CD4-positive, CD25-positive, alpha-beta regulatory T cell (primary cell): Measurements from ENCODE around the gene APOA5. TPM values are rescaled to one million over a fixed set of nuclear protein-coding genes. Genes with fewer than 3 reads are reported as not detected.

Experiments
- ATAC-seq, 2 donors: fragments of 150-1000 bp; cut with Tn5 transposase; one replicate each; pipeline ENCODE4 v1.10.0; 2021; ENCODE audit warnings: low read depth in 2 of 2, moderate number of reproducible peaks in 2 of 2, moderate library complexity in 1 of 2
- DNase-seq, 3 donors: peaks; one replicate each; pipeline versions ENCODE4 v3.0.0 to v3.0.0-alpha.2; 2012 to 2022; ENCODE audit warnings: mixed read lengths in 1 of 3
- H3K27ac ChIP-seq: one replicate; pipeline ENCODE4 v1.7.0; 2013; ENCODE audit warnings: mild to moderate bottlenecking, low read length; ENCODE audit not compliant: insufficient read depth, poor library complexity, severe bottlenecking
- H3K27me3 ChIP-seq: one replicate; pipeline ENCODE4 v1.7.0; 2013; ENCODE audit warnings: low read length; ENCODE audit not compliant: control insufficient read depth, insufficient read depth
- H3K36me3 ChIP-seq: one replicate; pipeline ENCODE4 v1.7.0; 2013; ENCODE audit warnings: mild to moderate bottlenecking, low read length, moderate library complexity; ENCODE audit not compliant: control insufficient read depth, insufficient read depth
- H3K4me1 ChIP-seq: 2 replicates; pipeline ENCODE4 v1.7.0; 2013; ENCODE audit warnings: mild to moderate bottlenecking, low read length; ENCODE audit not compliant: insufficient read depth, control insufficient read depth, poor library complexity, severe bottlenecking
- H3K4me3 ChIP-seq: one replicate; pipeline ENCODE4 v1.7.0; 2013; ENCODE audit warnings: low read depth, mild to moderate bottlenecking, low read length, moderate library complexity
- H3K9me3 ChIP-seq, 2 experiments: 1 replicate in 1 of 2; 2 replicates in 1 of 2; pipeline ENCODE4 v1.7.0; 2013; ENCODE audit warnings: low read length in 2 of 2, mild to moderate bottlenecking in 1 of 2, moderate library complexity in 1 of 2; ENCODE audit not compliant: control insufficient read depth in 2 of 2
- H3K27ac Mint-ChIP-seq, 3 donors: one replicate each; pipeline ENCODE4 v1.8.0; 2020 to 2022; ENCODE audit warnings: mild to moderate bottlenecking in 3 of 3, mixed read lengths in 3 of 3, moderate library complexity in 2 of 3
- H3K27me3 Mint-ChIP-seq: one replicate; pipeline ENCODE4 v1.8.0; 2022; ENCODE audit warnings: mild to moderate bottlenecking, mixed read lengths
- H3K36me3 Mint-ChIP-seq: one replicate; pipeline ENCODE4 v1.8.0; 2020; ENCODE audit warnings: mixed read lengths
- H3K4me1 Mint-ChIP-seq, 4 donors: one replicate each; pipeline ENCODE4 v1.8.0; 2020 to 2022; ENCODE audit warnings: mixed read lengths in 4 of 4, mild to moderate bottlenecking in 1 of 4
- H3K4me3 Mint-ChIP-seq, 4 donors: one replicate each; pipeline ENCODE4 v1.8.0; 2020 to 2022; ENCODE audit warnings: mild to moderate bottlenecking in 4 of 4, mixed read lengths in 4 of 4, moderate library complexity in 3 of 4
- H3K9me3 Mint-ChIP-seq, 7 donors: one replicate each; pipeline ENCODE4 v1.8.0; 2020 to 2022; ENCODE audit warnings: mixed read lengths in 7 of 7, mild to moderate bottlenecking in 3 of 7, moderate library complexity in 2 of 7
- polyA plus RNA-seq, 4 donors: library from polyadenylated mRNA; unstranded; fragments of 300-500 nt; fragmentation: Illumina TruSeq; gene quantifications; one replicate each; pipeline ENCODE4 v1.2.3, GENCODE V29; 2021
- total RNA-seq: library from RNA; stranded (reverse); gene quantifications from one replicate; pipeline ENCODE4 v1.2.3, GENCODE V29; 2022

The APOA5 gene
- total and polyA plus RNA-seq, 5 donors from 2014 or later, result not detected

DNA sequence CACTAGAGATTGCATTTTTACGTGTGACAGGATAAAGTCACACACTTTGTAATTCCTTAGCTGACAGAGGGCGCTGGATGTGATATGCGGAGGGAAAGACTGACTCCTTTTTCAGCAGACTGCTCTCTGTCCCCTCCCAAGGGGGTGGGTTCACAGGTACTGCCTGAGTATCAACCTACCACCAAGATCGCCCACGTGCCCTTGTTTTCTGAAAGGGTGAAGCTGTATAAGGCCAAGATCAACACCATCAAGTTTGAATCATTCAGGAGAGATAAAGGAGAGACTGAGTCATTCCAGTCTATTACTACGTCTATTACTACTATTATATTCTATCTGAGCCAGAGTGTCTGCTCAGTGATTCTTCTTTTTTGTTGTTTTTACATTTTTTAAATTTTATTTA, 49.6 kb downstream of the APOA5 start:
- no peak overlapping the region for H3K27ac ChIP-seq
- Mint-ChIP-seq H3K4me3 (no peak overlapping the region), H3K4me1 (peaks cover 0 to 4% (median 0%) of the 10 kb centered on the region in 4 donors), H3K36me3 (peaks cover 13% of the 10 kb centered on the region), H3K27ac (no peak overlapping the region), H3K27me3 (no peaks in the 10 kb centered on the region), H3K9me3 (no peaks in the 10 kb centered on the region)
- peaks cover 10% of the 10 kb centered on the region for H3K36me3 ChIP-seq
- H3K27me3 ChIP-seq, result no peaks in the 10 kb centered on the region
- H3K4me1 ChIP-seq, result no peaks in the 10 kb centered on the region
- no peak overlapping the region for H3K4me3 ChIP-seq
- no peak for DNase-seq
- no peak for ATAC-seq
- no peaks in the 10 kb centered on the region for H3K9me3 ChIP-seq

DNA sequence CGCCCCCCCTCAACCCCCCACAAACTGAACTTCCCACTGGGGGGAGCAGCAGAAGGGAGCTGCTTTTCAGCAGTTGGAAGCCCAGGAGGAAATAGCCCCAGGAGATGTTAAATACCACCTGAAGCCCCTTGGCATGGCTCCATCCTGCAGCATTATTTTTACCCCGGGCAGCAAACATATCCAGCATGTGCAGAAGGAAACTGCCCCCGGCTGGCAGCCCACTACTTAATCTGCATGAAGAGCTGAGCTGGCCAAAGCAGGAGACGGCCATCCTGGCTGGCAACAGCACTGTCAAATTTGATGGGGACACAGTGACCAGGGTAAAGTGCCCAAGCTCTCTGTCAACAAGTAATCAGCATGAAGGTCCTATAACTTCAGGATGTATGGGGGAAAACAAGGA, 50.9 kb downstream of the APOA5 start:
- Histone ChIP-seq H3K36me3 (no peaks in the 10 kb centered on the region), H3K9me3 (no peaks in the 10 kb centered on the region), H3K27ac (no peak overlapping the region), H3K27me3 (no peaks in the 10 kb centered on the region), H3K4me1 (no peaks in the 10 kb centered on the region), H3K4me3 (no peak overlapping the region)
- ATAC-seq, result no peak
- Mint-ChIP-seq H3K27me3 (no peaks in the 10 kb centered on the region), H3K4me1 (peaks cover 0 to 4% (median 0%) of the 10 kb centered on the region in 4 donors), H3K4me3 (no peak overlapping the region), H3K36me3 (peaks cover 7% of the 10 kb centered on the region), H3K27ac (no peak overlapping the region), H3K9me3 (no peaks in the 10 kb centered on the region)
- DNase-seq, result no peak

Other genes with a start within 250 kb of the APOA5 start
- 12.9 TPM for gene BUD13, start 18.9 kb downstream of the APOA5 start, total RNA-seq
- gene BUD13, start 18.9 kb downstream of the APOA5 start, polyA plus RNA-seq, result 10 to 100 TPM; 12.1 to 18.5 (median 14.2) TPM
- 99.8 TPM for gene ZPR1, start 3.9 kb downstream of the APOA5 start, total RNA-seq
- 10 to 100 TPM; 43.4 to 53.1 (median 44.5) TPM for gene ZPR1, start 3.9 kb downstream of the APOA5 start, polyA plus RNA-seq
- not detected for gene APOA4, start 31.4 kb upstream of the APOA5 start, total RNA-seq
- not detected for gene APOA4, start 31.4 kb upstream of the APOA5 start, polyA plus RNA-seq
- gene APOC3, start 38.0 kb upstream of the APOA5 start, total RNA-seq, result not detected
- not detected for gene APOC3, start 38.0 kb upstream of the APOA5 start, polyA plus RNA-seq
- not detected for gene APOA1, start 45.7 kb upstream of the APOA5 start, total RNA-seq
- gene APOA1, start 45.7 kb upstream of the APOA5 start, polyA plus RNA-seq, result under 1 TPM in 1 of 4 donors, not detected in 3; 0.34 TPM